ENCODE results near the gene TRIM24. TPM values are rescaled to one million over a fixed set of nuclear protein-coding genes. Genes with fewer than 3 reads are reported as not detected.

Gene TRIM24
- total RNA-seq, 1 experiment from 2014 or later = 25.9 TPM

GRCh38 chr7:138564365-138564764 lies 104.3 kb downstream of the TRIM24 start:
- no peak for DNase-seq (ENCODE audit: low spot score)
- POLR2A ChIA-PET (ENCODE audit: low non-redundant PET) = no interaction called here
- TF ChIP-seq EZH2 (IDR thresholded peaks at IDR 0.05; ENCODE audit: borderline replicate concordance, low read depth, low read length, poor library complexity, severe bottlenecking) = no peak
- no peak for TF ChIP-seq CTCF (conservative IDR thresholded peaks at IDR 0.05; ENCODE audit: low read depth, low read length)
- BruUV-seq (replicated peaks) = no TSS peak
- H3K27me3 ChIP-seq (replicated peaks; ENCODE audit: insufficient read depth, low read depth, low read length, poor library complexity) = no peaks in the 10 kb centered on the region
- H3K4me1 ChIP-seq (ENCODE audit: insufficient read depth, low read length, poor library complexity, severe bottlenecking) = no peaks in the 10 kb centered on the region
- no peak overlapping the region for H3K27ac ChIP-seq (ENCODE audit: low read depth, low read length, poor library complexity, severe bottlenecking)
- CTCF ChIA-PET = no interaction called here
- H3K9me3 ChIP-seq (ENCODE audit: low read depth, low read length, poor library complexity, severe bottlenecking) = peaks cover 19% of the 10 kb centered on the region
- H3K36me3 ChIP-seq (ENCODE audit: insufficient read depth, low read length, poor library complexity, severe bottlenecking) = peaks cover 30% of the 10 kb centered on the region
- H3K4me3 ChIP-seq (ENCODE audit: low read depth, low read length, poor library complexity, severe bottlenecking) = no peak overlapping the region
- intact Hi-C loops (cut with micrococcal nuclease; ENCODE audit: unreplicated experiment) = no loop called here

GRCh38 chr7:138565071-138565450 lies 105.0 kb downstream of the TRIM24 start:
- CTCF ChIA-PET = no interaction called here
- peaks cover 34% of the 10 kb centered on the region for H3K36me3 ChIP-seq (ENCODE audit: insufficient read depth, low read length, poor library complexity, severe bottlenecking)
- H3K27me3 ChIP-seq (replicated peaks; ENCODE audit: insufficient read depth, low read depth, low read length, poor library complexity) = no peaks in the 10 kb centered on the region
- DNase-seq (ENCODE audit: low spot score) = no peak
- intact Hi-C loops (cut with micrococcal nuclease; ENCODE audit: unreplicated experiment) = no loop called here
- no peak overlapping the region for H3K27ac ChIP-seq (ENCODE audit: low read depth, low read length, poor library complexity, severe bottlenecking)
- POLR2A ChIA-PET (ENCODE audit: low non-redundant PET) = no interaction called here
- BruUV-seq (replicated peaks) = no TSS peak
- H3K9me3 ChIP-seq (ENCODE audit: low read depth, low read length, poor library complexity, severe bottlenecking) = peaks cover 19% of the 10 kb centered on the region
- TF ChIP-seq CTCF (conservative IDR thresholded peaks at IDR 0.05; ENCODE audit: low read depth, low read length) (no peak), EZH2 (IDR thresholded peaks at IDR 0.05; ENCODE audit: borderline replicate concordance, low read depth, low read length, poor library complexity, severe bottlenecking) (no peak)
- no peaks in the 10 kb centered on the region for H3K4me1 ChIP-seq (ENCODE audit: insufficient read depth, low read length, poor library complexity, severe bottlenecking)
- H3K4me3 ChIP-seq (ENCODE audit: low read depth, low read length, poor library complexity, severe bottlenecking) = no peak overlapping the region

- ChIA-PET POLR2A (ENCODE audit: low non-redundant PET) (no interaction called here), CTCF (no interaction called here)
- H3K27me3 ChIP-seq (replicated peaks; ENCODE audit: insufficient read depth, low read depth, low read length, poor library complexity) = no peaks in the 10 kb centered on the region
- DNase-seq (ENCODE audit: low spot score) = peak; percentile 13
- no TSS peak for BruUV-seq (replicated peaks)
- peaks cover 19% of the 10 kb centered on the region for H3K9me3 ChIP-seq (ENCODE audit: low read depth, low read length, poor library complexity, severe bottlenecking)
- intact Hi-C loops (cut with micrococcal nuclease; ENCODE audit: unreplicated experiment) = no loop called here
- H3K36me3 ChIP-seq (ENCODE audit: insufficient read depth, low read length, poor library complexity, severe bottlenecking) = peaks cover 34% of the 10 kb centered on the region
- TF ChIP-seq EZH2 (IDR thresholded peaks at IDR 0.05; ENCODE audit: borderline replicate concordance, low read depth, low read length, poor library complexity, severe bottlenecking) (no peak), CTCF (conservative IDR thresholded peaks at IDR 0.05; ENCODE audit: low read depth, low read length) (no peak)
- H3K4me3 ChIP-seq (ENCODE audit: low read depth, low read length, poor library complexity, severe bottlenecking) = no peak overlapping the region
- H3K27ac ChIP-seq (ENCODE audit: low read depth, low read length, poor library complexity, severe bottlenecking) = no peak overlapping the region
- no peaks in the 10 kb centered on the region for H3K4me1 ChIP-seq (ENCODE audit: insufficient read depth, low read length, poor library complexity, severe bottlenecking)
Measured at GRCh38 chr7:138565451-138566114, 105.5 kb downstream of the TRIM24 start.

Data from A673 (cell line).